Mesendoderm (in vitro differentiated cells): ENCODE data around the gene KCNAB1.

Experiments
- DNase-seq: peaks from one replicate; pipeline ENCODE4 v3.0.0; 2013
- H2AK5ac ChIP-seq: 2 replicates; pipeline ENCODE4 v1.6.1; 2013; ENCODE audit warnings: low read length, inconsistent platforms
- H2BK120ac ChIP-seq: 2 replicates; pipeline ENCODE4 v1.6.1; 2013; ENCODE audit warnings: low read depth, mild to moderate bottlenecking, low read length, moderate library complexity, mixed read lengths
- H2BK15ac ChIP-seq: replicated peaks from 2 replicates; pipeline ENCODE4 v1.6.1; 2013; ENCODE audit warnings: low read depth, mild to moderate bottlenecking, moderate library complexity
- H2BK5ac ChIP-seq: 2 replicates; pipeline ENCODE4 v1.6.1; 2013; ENCODE audit warnings: low read length, inconsistent platforms
- H3K18ac ChIP-seq: 2 replicates; pipeline ENCODE4 v1.6.1; 2013; ENCODE audit warnings: mild to moderate bottlenecking, low read length, mixed read lengths
- H3K23ac ChIP-seq: one replicate; pipeline ENCODE4 v1.6.1; 2013; ENCODE audit warnings: low read length
- H3K27ac ChIP-seq: 2 replicates; pipeline ENCODE4 v1.5.1; 2013; ENCODE audit warnings: low read depth, mild to moderate bottlenecking, inconsistent platforms, low read length, moderate library complexity
- H3K27me3 ChIP-seq: 2 replicates; pipeline ENCODE4 v1.6.1; 2013; ENCODE audit warnings: low read length, control low read depth, mild to moderate bottlenecking, inconsistent platforms; ENCODE audit not compliant: insufficient read depth, poor library complexity
- H3K36me3 ChIP-seq: 2 replicates; pipeline ENCODE4 v1.6.1; 2013; ENCODE audit warnings: low read length, inconsistent platforms; ENCODE audit not compliant: control insufficient read depth, insufficient read depth
- H3K4ac ChIP-seq: one replicate; pipeline ENCODE4 v1.6.1; 2013; ENCODE audit warnings: low read depth, mild to moderate bottlenecking, low read length, moderate library complexity
- H3K4me1 ChIP-seq: 2 replicates; pipeline ENCODE4 v1.6.1; 2013; ENCODE audit warnings: low read depth, low read length, inconsistent platforms; ENCODE audit not compliant: control insufficient read depth
- H3K4me2 ChIP-seq: 2 replicates; pipeline ENCODE4 v1.6.1; 2013; ENCODE audit warnings: low read length
- H3K4me3 ChIP-seq: 2 replicates; pipeline ENCODE4 v1.5.1; 2013; ENCODE audit warnings: mild to moderate bottlenecking, low read length
- H3K56ac ChIP-seq: one replicate; pipeline ENCODE4 v1.6.1; 2013; ENCODE audit warnings: low read length
- H3K79me1 ChIP-seq: 2 replicates; pipeline ENCODE4 v1.6.1; 2013; ENCODE audit warnings: low read length, inconsistent platforms
- H3K79me2 ChIP-seq: 2 replicates; pipeline ENCODE4 v1.6.1; 2013; ENCODE audit warnings: mild to moderate bottlenecking, low read length; ENCODE audit not compliant: control insufficient read depth, insufficient read depth
- H3K9ac ChIP-seq: 2 replicates; pipeline ENCODE4 v1.6.1; 2013; ENCODE audit warnings: low read length, inconsistent platforms
- H4K5ac ChIP-seq: one replicate; pipeline ENCODE4 v1.6.1; 2013; ENCODE audit warnings: low read length
- H4K8ac ChIP-seq: one replicate; pipeline ENCODE4 v1.6.1; 2013; ENCODE audit warnings: low read depth, mild to moderate bottlenecking, control low read depth, low read length, moderate library complexity
- WGBS: extraction: QIAGEN DNeasy Blood & Tissue Kit; methylation state at CpG from one replicate; pipeline ENCODE4 v1.1.7; 2013; ENCODE audit warnings: low lambda C conversion rate, missing lambda C conversion rate; ENCODE audit not compliant: insufficient coverage; ENCODE audit errors: extremely low coverage; 5-methylcytosine and 5-hydroxymethylcytosine counted together

The KCNAB1 gene

DNA sequence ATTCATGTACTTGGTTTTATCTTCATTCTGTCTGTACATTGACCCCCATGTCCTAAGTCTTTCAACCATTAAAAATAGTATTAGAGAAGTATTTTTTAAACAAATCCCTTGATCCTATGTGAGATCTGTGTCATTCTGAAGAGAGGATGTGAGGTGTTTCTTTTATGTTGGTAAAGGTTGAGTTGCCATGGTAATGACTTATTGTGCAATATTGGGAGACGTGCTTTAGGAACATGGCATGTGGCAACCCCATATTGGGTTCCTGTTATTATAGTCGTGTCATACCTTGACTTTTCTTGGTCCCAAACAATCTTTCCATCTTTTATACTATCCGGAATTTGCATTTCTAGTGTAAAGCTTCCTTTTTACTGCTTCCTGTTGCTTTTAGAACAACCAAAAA is 203.1 kb downstream of the KCNAB1 start:
- Histone ChIP-seq H3K18ac (no peak overlapping the region), H3K23ac (no peak overlapping the region), H3K4me1 (no peaks in the 10 kb centered on the region), H2BK120ac (no peak overlapping the region), H3K56ac (no peak overlapping the region), H4K8ac (no peak overlapping the region), H3K27me3 (no peaks in the 10 kb centered on the region), H3K27ac (no peak overlapping the region), H3K36me3 (no peaks in the 10 kb centered on the region), H3K79me1 (no peaks in the 10 kb centered on the region), H3K79me2 (no peaks in the 10 kb centered on the region), H3K4me2 (no peak overlapping the region), H2BK5ac (no peak overlapping the region), H3K4ac (no peak overlapping the region), H4K5ac (no peak overlapping the region), H2BK15ac (no peak overlapping the region), H3K9ac (no peak overlapping the region), H2AK5ac (no peak overlapping the region), H3K4me3 (no peak overlapping the region)
- WGBS: no CpG with 5 or more reads among the region's 3 CpGs
- DNase-seq: no peak

DNA sequence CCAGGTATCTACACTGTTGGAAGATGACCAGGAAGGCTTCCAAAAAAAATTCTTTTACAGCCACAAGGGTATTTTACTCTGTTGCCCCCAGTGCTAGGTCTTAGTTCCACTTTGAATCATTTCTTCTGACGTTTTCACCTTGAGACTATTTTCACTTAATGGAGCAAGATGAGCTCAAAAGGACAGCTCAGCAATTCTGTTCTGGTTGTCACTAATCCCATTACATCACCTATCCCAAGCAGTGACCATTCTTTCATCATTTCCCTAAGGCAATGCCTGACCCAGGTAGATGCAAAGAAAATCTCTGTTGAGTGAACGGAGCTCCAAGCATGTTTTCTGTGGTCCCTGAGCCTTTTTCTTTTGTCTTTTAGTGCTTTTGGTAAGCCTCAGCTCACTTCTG is 210.0 kb downstream of the KCNAB1 start:
- Histone ChIP-seq H3K9ac (no peak overlapping the region), H2BK5ac (no peak overlapping the region), H3K4me3 (no peak overlapping the region), H3K27ac (no peak overlapping the region), H3K23ac (no peak overlapping the region), H3K79me1 (no peaks in the 10 kb centered on the region), H3K56ac (no peak overlapping the region), H3K36me3 (no peaks in the 10 kb centered on the region), H4K5ac (no peak overlapping the region), H3K27me3 (no peaks in the 10 kb centered on the region), H3K4me1 (no peaks in the 10 kb centered on the region), H2BK15ac (no peak overlapping the region), H3K4ac (no peak overlapping the region), H2AK5ac (no peak overlapping the region), H3K79me2 (no peaks in the 10 kb centered on the region), H3K18ac (no peak overlapping the region), H4K8ac (no peak overlapping the region), H3K4me2 (no peak overlapping the region), H2BK120ac (no peak overlapping the region)
- DNase-seq: peak; percentile 32
- no CpG with 5 or more reads among the region's 2 CpGs for WGBS

DNA sequence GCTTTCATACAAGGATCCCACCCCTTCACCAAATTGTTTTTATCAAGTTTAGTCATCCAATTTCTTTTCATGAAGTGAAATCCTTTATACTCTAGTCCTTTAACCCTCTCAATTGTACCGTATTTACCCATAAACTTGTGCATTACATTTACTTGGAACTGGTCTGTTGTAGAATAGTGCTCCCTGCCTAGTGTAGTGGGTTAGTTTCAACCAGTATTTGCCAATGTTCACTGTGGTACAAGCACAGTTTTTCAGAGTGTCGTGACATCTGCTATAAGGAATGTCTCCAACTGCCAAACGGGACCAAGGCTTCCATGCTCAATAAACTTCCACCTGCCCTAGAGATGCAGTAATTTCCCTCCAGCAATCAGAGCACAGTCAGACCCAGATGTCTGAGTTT is 211.9 kb downstream of the KCNAB1 start:
- Histone ChIP-seq H3K18ac (no peak overlapping the region), H2BK5ac (no peak overlapping the region), H3K36me3 (no peaks in the 10 kb centered on the region), H3K4ac (no peak overlapping the region), H3K4me1 (no peaks in the 10 kb centered on the region), H4K5ac (no peak overlapping the region), H3K79me2 (no peaks in the 10 kb centered on the region), H3K23ac (no peak overlapping the region), H3K79me1 (no peaks in the 10 kb centered on the region), H2AK5ac (no peak overlapping the region), H3K56ac (no peak overlapping the region), H3K4me3 (no peak overlapping the region), H3K27ac (no peak overlapping the region), H3K9ac (no peak overlapping the region), H2BK120ac (no peak overlapping the region), H3K27me3 (no peaks in the 10 kb centered on the region), H4K8ac (no peak overlapping the region), H2BK15ac (no peak overlapping the region), H3K4me2 (no peak overlapping the region)
- WGBS: no CpG with 5 or more reads among the region's 3 CpGs
- no peak for DNase-seq

DNA sequence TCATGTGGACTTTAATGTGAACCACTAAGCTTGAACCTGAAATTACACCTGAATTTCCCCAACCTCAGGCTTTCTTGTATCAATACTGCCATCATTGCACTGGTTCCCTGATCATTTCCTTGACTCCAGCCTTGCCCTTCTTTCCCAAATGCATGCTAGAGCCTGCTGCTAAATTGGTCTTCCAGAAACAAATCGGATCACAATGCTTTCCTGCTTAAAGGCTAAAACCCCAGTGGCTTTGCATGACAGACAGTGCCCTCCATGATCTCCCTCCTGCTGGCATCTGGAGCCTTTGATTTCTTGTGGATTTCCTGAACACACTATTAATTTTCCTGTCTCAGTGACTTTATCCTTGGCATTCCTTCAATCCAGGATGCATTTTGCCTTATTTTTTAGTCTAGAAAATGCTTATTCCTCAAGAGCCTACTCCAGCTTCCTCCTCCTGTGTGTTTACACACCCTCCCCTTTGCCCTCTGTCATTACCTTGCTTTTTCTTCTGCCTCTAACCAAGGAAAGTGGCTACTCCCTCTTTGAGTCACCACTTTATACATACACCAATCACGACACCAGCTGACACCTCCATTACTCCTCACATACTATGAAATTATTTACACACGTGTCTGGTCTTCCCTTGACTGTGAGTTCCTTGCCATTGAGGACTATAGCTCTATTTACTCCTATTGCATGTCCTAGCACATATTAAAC is 214.6 kb downstream of the KCNAB1 start:
- H3K36me3 ChIP-seq: no peaks in the 10 kb centered on the region
- no peak overlapping the region for H4K8ac ChIP-seq
- no peak overlapping the region for H3K27ac ChIP-seq
- H3K27me3 ChIP-seq: no peaks in the 10 kb centered on the region
- H2BK5ac ChIP-seq: no peak overlapping the region
- no peak overlapping the region for H3K56ac ChIP-seq
- no peak overlapping the region for H3K4ac ChIP-seq
- no peak overlapping the region for H2BK15ac ChIP-seq
- H3K18ac ChIP-seq: no peak overlapping the region
- H2AK5ac ChIP-seq: no peak overlapping the region
- H3K4me1 ChIP-seq: no peaks in the 10 kb centered on the region
- no peak overlapping the region for H3K4me2 ChIP-seq
- H4K5ac ChIP-seq: no peak overlapping the region
- no peaks in the 10 kb centered on the region for H3K79me2 ChIP-seq
- H3K79me1 ChIP-seq: no peaks in the 10 kb centered on the region
- no peak overlapping the region for H2BK120ac ChIP-seq
- H3K4me3 ChIP-seq: no peak overlapping the region
- no peak overlapping the region for H3K23ac ChIP-seq
- no peak for DNase-seq
- no peak overlapping the region for H3K9ac ChIP-seq
- WGBS: no CpG with 5 or more reads among the region's 3 CpGs

DNA sequence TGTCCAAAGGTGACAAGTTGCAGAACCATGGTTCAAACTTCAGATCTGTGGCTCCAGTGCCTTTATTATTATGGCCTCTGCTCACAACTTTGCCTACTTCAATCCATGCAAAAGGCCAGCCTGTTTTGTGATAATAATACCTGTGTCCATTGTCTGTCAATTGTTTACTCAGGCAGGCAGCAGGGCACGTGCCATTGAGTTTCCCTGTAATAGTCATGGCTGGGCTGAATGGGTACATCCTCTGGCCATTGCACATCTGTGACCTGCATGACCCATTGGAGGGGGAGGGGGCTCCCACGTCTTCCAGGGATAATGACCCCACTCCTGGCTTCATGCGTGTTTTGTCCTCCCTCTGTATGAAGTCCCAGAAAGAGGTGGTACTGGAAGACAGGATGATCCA is 219.1 kb downstream of the KCNAB1 start:
- no peaks in the 10 kb centered on the region for H3K79me2 ChIP-seq
- H2AK5ac ChIP-seq: no peak overlapping the region
- no peak for DNase-seq
- no peak overlapping the region for H4K8ac ChIP-seq
- H3K23ac ChIP-seq: no peak overlapping the region
- no peak overlapping the region for H3K4me2 ChIP-seq
- H2BK120ac ChIP-seq: no peak overlapping the region
- no peaks in the 10 kb centered on the region for H3K79me1 ChIP-seq
- no CpG with 5 or more reads among the region's 3 CpGs for WGBS
- no peak overlapping the region for H3K9ac ChIP-seq
- H4K5ac ChIP-seq: no peak overlapping the region
- no peak overlapping the region for H3K4ac ChIP-seq
- H3K56ac ChIP-seq: no peak overlapping the region
- H3K36me3 ChIP-seq: no peaks in the 10 kb centered on the region
- no peak overlapping the region for H2BK5ac ChIP-seq
- no peaks in the 10 kb centered on the region for H3K27me3 ChIP-seq
- H3K4me3 ChIP-seq: no peak overlapping the region
- no peak overlapping the region for H2BK15ac ChIP-seq
- H3K18ac ChIP-seq: no peak overlapping the region
- H3K27ac ChIP-seq: no peak overlapping the region
- no peaks in the 10 kb centered on the region for H3K4me1 ChIP-seq

DNA sequence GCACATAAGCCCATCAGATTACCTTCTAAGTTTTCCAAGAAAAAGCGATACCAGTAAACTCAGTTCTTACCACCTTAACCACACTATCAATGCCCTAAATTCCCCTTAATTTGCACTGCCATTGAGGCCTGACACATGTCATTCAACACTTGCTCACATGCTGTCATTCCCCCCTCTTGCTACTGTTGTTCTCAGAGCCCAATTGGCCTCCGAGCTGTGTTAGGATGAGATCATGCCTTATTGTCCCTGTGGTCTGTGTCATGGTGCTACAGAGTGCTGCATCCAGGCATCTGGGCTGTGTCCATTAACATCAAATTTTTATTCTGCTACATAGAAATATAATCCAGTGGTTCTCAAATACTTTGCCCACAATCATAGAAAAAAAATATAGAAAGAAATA is 221.0 kb downstream of the KCNAB1 start:
- Histone ChIP-seq H3K4me3 (no peak overlapping the region), H2AK5ac (no peak overlapping the region)

More for the DNA sequence above, 221.0 kb downstream of the KCNAB1 start:
- Histone ChIP-seq H3K9ac (no peak overlapping the region), H3K4ac (no peak overlapping the region), H2BK5ac (no peak overlapping the region), H3K27ac (no peak overlapping the region), H3K4me1 (no peaks in the 10 kb centered on the region), H2BK15ac (no peak overlapping the region), H3K36me3 (no peaks in the 10 kb centered on the region), H3K27me3 (no peaks in the 10 kb centered on the region), H3K4me2 (no peak overlapping the region), H3K23ac (no peak overlapping the region), H3K56ac (no peak overlapping the region), H3K18ac (no peak overlapping the region), H4K5ac (no peak overlapping the region), H2BK120ac (no peak overlapping the region), H4K8ac (no peak overlapping the region), H3K79me1 (no peaks in the 10 kb centered on the region), H3K79me2 (no peaks in the 10 kb centered on the region)
- no CpG with 5 or more reads among the region's 2 CpGs for WGBS
- no peak for DNase-seq
